Stimulated activated CD4-positive, alpha-beta T cell treated with anti-CD3 and anti-CD28 coated beads, Interleukin-2, amount 100 ng/mL, for 48 hours (primary cell): ENCODE results near the gene KNDC1.

Experiments used
- DNase-seq, 2 donors: peaks; one replicate each; pipeline ENCODE4 v3.0.0-alpha.2; 2020

The KNDC1 gene

DNA sequence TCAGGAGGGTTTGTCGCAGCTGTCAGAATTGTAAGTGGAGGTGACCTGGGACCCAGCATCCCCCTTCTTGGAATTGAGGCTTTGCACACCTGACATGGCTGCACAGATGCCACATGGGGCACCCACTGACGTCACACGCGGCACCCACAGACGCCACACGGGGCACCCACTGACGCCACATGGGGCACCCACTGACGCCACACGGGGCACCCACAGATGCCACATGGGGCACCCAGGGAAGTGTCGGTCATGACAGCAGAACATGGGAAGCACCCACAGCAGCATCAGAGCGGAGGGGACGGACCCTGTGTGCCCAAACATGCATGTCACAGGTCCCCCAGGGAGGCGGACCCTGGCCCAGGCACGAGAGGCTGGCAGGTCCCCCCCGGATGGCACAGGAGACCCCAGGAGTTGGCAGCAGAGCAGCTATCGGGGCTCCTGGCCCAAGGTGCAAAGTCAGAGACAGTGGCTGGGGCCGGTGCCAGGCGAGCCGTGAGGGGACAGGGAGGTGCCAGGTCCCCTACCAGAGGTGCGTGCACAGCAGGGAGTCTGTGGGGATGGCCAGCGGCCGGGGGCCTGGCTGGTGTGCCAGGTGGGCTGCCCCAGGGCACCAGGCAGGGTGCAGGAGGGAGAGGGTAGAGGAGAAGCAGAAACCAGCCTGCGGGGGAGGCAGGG, 21.1 kb downstream of the KNDC1 start:
- DNase-seq: no peak

DNA sequence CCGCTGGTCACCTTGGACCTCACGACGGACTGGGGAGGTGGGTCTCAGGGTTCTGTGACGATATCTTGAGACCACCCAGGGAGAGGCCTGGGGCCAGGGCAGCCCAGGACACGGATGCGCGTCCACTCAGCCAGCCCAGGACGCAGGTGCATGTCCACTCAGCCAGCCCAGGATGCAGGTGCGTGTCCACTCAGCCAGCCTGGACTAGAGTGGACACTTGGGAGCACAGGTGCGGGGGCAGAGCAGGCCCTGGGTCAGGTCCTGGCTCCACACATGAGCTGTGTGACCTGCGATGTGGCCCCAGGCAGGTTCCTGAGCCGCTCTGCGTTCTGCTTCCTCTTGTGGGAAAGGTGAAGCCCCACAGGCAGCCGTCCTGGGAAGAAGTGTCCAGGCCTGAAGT, 22.2 kb downstream of the KNDC1 start:
- DNase-seq: no peak

DNA sequence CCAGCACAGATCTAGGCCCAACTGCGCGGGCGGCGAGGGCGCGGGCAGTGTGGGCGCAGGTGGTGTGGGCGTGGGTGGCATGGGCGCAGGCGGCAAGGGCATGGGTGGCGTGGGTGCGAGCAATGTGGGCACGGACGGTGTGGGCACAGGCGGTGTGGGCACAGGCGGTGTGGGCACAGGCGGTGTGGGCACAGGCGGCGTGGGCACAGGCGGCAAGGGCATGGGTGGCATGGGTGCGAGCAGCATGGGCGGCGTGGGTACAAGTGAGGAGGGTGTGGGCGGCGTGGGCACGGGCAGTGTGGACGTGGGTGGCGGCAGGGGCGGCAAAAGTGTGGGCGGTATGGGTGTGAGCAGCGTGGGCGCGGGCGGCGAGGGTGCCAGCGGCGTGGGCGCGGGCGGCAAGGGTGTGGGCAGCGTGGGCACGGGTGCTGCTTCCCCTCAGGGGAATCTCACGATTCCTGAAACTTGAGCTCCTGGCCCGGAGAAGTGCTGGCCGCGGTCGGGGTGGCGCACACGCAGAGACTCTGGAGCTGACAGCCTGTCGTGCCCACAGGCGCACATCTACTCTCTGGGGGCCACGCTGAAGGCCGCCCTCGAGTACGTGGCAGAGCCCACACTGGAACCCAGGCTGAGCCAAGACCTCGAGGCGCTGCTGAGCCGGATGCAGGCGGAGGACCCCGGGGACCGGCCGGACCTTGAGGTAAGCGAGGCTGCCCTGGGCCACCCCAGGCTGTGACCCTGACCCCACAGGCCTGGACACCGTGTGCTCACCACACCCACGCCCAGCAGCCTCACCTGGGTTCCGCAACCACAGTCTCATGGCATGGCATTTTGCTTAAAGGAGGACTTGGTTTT, 23.0 kb downstream of the KNDC1 start:
- no peak for DNase-seq

DNA sequence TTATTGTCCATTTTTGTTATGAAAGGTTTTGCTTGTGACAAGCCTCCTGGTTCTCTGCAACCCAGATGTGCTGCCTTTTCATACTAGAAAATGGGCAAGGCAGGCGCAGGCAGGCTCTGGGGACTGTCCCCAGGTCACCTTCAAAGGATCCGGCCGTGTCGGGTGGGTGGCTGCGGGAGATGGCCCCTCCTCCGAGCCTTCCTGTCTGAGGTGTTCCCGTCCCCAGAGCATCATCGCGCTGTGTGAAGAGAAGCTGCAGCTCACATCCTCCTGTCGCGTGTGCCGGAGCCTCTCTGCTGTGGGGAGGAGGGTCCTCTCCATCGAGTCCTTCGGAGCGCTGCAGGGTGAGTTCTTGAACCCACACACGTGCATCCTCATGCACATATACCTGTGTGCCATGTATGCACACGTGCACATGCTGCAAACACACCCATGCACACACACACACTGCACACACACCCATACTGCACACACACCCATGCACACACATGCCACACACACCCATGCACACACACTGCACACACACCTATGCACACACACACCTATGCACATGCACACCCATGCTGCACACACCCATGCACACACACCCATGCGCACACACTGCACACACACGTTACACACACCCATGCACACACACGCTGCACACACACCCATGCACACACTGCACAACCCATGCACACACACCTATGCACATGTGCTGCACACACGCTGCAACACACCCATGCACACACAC, 23.8 kb downstream of the KNDC1 start:
- no peak for DNase-seq

DNA sequence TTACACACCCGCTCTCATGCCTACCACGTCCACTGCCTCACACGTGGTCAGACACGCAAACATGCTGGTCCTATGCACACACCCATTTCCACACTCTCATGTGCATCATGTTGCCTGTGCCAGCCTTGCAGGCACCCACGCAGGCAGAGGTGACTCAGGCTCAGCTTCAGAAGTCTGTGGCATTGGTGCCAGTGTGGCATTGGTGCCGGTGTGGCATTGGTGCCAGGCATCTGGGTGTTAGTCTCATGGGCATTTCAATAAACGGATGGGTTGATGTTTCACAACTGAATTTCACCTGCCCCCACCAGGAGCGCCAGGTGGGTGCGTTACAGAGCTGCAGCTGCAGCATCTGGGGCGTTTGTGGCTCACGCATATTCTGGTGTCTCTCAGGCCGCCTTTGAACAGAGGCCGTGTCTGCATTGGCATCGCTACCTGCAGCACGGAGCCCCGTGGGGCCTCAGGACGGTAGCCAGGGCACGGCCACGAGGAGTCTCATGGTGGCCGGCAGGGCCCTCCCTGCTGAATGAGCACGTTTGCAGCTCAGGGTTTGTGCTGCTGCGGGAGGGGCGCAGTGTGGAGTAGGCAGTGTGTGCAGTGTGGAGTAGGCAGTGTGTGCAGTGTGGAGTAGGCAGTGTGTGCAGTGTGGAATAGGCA, 24.7 kb downstream of the KNDC1 start:
- DNase-seq: no peak

DNA sequence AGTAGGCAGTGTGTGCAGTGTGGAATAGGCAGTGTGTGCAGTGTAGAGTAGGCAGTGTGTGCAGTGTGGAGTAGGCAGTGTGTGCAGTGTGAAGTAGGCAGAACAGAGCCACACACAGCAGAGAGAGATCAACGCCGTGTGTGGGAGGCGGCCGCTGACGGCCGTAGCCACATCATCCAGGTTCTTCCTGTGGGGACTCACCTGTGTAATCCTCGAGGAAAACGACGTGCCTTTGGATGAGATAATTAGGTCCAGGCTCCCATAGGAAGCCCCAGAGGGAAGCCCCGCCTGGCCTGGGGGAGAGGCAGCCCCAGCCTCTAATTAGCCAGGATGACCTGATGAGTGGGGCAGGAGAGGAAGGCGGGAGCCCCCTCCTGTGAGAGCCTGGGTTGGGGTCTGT, 25.4 kb downstream of the KNDC1 start:
- no peak for DNase-seq

DNA sequence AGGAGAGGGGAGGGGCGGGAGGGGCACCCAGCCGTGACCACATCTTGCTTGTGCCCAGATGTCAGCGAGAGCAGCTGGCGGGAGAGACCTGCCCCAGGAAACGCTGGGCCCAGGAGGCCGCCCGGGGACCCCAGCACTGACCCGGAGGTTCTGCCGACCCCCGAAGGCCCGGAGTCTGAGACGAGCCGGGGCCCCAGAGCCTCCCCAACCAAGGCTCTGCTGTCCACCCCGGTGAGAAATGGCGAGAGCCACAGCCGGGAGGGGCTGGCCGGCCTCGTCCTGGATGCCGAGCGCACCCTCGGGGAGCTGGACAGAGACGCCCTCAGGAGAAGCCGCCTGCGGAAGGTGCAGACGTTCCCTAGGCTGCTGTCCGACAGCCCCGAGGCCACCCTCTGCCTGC, 25.9 kb downstream of the KNDC1 start:
- DNase-seq: no peak

DNA sequence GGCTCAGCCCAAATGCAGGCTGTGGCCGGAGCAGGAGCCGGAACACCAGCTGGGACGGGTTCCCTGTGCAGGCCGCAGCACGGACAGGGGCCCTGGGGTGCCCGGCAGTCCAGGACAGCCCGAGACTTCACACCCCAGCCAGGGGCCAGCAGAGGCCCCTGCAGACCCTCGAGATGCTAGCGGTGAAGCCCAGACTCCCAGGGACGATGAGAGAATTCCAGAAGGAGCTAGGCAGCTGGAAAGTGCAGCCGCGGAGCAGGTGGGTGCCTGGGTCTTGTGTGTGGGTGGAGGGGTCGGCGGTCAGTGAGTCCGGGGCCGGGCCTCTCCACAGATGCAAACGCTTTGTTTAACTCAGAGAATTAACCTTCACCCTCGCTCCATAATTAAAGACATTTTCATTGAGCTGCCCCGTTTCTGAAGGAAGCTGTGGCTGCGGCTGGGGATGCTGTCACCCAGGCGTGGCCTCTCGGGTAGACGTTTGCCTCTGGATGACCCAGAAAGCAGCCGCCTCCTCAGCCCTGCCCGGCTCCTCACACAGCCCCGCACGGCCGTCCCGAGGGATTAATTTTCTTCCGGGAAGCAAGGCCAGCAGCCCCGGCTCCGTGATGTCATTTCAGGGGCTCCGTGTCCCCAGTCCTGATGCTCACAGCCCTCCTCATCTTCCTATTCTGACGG, 26.5 kb downstream of the KNDC1 start:
- no peak for DNase-seq

DNA sequence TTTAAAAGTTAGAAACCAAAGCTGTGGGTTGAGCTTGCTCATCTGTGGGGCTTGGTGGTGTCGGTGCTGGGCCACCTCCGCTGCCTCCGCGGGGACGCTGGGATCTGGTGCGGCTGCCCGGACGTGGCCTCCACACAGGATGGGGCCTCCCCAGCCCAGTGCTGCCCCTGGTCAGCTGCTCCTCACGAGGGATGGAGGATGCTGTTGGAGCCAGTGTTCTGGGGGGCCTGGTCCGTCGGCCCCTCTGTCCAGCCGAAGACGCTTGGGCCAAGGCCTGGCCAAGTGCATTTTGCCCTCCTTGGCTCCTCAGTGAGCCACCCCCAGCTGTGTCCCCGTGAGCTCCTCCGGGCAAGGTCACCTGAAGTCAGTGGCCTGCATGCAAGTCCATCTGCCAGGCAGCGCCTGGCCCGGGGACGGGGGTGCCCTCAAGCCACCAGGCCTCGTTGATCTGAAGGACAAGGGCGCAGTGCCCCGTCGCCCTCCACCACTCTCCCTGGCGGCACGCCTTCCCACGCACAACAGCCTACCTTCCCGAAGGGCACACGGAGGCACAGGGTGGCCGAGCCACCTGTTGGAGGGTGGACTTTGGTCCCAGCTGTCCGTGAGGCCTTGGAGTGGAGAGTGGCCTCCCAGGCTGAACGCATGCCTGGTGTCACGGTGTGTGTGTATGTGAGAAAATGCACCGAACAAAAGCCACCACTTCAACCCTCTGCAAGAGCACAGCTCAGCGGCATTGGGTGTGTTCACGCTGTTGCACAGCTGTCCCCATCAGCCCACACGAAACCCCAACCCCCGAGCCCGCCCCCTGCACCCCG, 27.3 kb downstream of the KNDC1 start:
- no peak for DNase-seq

DNA sequence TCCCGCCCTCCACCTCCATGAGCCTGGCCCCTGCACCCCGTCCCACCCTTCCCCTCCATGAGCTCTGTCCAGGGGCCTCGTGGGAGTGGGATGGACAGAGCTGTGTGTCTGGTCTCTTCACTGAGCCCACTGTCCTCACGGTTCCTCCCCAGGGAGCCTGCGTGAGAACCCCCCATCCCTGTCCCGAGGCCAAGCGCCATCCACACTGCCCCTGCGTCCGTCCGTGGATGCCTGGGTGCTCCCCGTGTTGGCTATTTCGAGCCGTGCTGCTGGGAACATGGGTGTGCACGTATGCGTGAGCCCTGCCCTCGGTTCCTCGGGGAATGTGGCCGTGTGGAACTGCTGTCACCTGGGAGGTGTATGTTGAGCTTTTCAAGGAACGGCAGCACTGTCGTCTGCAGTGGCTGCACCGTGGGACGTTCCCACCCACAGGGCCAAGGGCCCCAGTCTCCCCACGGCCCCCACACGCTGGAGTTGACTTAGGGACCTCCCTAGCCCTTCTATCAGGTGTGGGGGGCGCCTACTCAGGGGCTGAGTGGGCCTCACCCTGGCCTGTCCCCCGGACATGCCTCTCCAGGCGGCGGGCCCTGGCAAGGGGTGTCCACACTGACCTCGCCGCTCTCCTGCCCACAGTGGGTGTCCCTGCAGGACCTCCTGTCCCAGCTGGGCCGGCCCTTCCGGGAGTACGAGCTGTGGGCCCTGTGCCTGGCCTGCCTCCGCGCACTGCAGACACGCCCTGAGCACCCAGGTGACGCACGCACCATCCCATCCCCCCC, 28.1 kb downstream of the KNDC1 start:
- no peak for DNase-seq

DNA sequence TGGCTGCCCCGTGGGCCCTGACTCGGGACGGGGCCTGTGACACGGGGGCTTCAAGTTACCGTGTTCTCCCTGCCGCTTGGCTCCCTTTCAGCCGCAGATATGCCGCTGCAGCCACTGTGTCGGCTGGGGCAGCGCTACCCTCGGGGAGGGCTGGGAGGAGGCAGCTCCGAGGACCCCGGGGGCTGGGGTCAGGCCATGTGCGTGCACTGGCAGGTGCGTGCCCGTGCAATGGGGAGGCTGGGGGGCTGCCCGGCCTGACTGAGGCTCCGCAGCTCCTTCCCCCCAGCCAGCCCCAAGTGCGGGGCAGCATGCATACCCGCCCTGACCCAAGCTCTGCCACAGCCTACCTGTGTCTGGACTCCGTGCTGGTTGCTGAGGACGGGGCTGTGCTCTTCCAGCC, 29.2 kb downstream of the KNDC1 start:
- no peak for DNase-seq

DNA sequence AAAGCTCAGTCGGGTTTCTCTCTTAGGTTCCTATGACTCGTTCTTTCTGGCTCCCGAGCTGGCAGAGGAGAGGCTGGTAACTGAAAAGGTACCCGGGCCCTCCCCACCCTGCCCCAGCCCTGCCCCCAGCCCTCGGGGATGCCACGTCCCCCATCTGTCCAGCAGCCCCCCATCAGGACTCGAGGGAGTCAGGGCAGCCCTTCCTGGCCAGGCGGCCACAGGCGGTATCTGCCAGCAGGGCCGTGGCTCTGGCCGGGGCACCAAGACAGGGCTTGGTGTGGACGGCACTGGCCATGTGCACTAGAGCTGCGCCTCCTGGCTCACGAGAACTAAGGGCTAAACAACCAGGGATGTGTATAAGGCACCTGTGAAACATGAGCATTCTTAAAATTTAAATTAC, 29.7 kb downstream of the KNDC1 start:
- DNase-seq: no peak

DNA sequence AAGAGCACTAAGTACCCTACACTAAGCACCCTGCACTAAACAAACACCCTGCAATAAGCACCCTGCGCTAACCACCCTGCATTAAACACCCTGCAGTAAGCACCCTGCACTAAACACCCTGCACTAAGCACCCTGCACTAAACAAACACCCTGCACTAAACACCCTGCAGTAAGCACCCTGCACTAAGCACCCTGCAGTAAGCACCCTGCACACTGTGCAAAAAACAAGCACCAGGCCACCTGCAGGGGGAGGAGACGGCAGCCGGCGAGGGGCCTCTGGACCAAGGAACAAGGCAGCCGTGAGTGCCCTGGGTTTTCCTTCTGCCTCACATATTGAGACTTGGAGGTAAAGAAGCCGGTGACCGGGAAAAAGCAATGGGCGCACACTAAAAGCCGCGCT, 30.2 kb downstream of the KNDC1 start:
- DNase-seq: no peak

DNA sequence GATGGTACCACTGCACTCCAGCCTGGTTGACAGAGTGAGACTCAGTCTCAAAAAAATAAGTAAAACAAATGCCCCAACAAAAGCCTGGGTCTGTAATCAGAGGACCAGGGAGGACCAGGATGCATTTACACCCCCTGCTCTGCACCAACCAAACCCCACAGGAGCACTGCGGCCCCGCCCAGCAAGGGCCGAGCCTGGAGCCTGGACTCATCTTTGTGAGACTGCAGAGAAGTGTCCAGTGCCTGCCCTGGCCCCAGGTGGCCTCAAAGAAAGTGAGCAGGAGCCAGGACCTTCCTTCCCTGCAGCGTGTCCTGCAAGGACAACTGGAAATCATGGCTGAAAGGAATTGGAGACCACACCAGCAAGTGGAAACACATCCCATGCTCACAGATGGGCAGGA, 31.6 kb downstream of the KNDC1 start:
- DNase-seq: no peak

DNA sequence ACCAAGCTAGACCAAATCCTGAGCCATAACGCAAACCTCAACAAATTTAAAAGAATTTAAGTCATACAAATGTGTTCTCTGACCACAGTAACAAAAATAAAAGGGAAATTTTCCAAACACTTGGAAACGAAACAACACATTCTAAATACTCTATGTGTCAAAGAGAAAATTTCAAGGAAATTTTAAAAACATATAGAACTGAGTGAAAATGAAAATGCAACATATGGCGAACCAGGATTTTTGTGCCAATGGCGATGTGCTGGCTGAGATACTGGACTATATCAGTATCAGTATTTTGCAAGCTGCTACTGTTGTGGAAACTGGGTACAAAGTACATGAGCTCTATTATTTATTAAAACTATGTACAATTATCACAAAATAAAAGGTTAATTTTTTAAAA, 34.1 kb downstream of the KNDC1 start:
- no peak for DNase-seq

DNA sequence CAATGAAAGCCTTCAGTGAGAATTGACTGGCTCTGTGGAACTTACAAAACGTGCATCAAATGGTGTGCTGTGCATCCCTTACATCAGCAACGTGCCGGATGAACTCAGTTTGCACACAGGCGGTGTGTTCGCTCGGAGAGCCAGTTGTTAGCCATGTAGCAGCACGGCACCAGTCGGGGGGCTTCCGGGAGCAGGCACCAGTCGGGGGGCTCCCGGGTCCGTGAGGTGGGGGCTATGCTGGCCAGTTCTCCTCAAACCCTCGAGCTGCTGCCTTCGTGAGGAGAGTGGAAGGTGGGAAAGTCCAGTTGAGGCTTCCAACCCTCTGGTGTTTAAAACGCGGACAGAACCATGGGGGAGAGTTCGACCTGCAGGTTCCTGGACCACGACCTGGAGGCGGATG, 35.1 kb downstream of the KNDC1 start:
- DNase-seq: no peak

DNA sequence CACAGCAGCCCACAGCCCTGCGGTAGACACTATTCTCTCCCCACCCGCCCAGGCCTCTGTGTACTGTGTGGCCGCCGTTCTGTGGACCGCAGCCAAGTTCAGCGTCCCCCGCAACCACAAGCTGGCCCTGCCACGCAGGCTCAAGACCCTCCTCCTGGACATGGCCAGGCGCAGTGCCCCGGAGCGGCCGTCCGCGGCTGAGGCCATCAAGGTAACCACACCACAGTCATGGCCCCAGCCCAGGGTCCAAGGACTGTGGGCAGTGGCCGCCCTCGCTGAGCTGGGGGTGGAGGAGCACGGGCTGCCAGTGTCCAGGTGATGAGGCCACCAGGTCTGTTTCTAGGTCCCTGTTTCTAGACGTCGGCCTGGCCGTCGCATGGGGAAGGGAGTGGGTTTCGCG, 35.6 kb downstream of the KNDC1 start:
- DNase-seq: no peak

DNA sequence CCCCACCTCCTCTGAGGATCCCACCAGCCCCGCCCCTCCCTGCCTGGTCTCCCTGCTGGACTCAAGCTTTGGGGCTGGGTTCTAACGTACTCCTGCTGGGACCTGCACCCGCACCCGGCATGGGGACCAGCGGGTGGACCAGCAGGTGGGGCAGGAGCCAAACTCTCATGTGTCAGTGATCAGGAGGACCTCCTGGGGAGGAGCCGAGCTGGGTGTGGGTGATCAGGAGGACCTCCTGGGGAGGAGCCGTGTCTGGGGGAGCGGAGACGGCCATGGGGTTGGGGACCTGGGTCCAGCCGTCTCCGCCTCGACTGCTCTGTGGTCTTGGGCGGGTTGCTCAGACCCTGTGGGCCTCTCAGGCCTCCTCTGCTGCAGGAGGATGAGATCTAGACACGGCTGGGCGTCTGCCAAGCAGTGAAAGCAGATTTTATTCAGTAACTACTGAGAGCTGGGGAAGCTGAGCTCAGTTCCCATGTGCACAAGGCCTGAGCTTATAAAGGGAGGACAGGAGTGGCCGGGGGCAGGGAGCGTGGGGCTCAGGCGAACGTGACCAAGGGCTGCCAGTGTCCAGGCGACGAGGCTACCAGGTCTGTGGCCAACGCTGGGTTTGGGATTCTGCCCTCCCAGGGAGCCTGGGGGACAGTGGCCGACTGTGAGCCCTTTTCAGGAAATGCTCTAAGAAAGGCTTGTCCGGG, 36.3 kb downstream of the KNDC1 start:
- no peak for DNase-seq

DNA sequence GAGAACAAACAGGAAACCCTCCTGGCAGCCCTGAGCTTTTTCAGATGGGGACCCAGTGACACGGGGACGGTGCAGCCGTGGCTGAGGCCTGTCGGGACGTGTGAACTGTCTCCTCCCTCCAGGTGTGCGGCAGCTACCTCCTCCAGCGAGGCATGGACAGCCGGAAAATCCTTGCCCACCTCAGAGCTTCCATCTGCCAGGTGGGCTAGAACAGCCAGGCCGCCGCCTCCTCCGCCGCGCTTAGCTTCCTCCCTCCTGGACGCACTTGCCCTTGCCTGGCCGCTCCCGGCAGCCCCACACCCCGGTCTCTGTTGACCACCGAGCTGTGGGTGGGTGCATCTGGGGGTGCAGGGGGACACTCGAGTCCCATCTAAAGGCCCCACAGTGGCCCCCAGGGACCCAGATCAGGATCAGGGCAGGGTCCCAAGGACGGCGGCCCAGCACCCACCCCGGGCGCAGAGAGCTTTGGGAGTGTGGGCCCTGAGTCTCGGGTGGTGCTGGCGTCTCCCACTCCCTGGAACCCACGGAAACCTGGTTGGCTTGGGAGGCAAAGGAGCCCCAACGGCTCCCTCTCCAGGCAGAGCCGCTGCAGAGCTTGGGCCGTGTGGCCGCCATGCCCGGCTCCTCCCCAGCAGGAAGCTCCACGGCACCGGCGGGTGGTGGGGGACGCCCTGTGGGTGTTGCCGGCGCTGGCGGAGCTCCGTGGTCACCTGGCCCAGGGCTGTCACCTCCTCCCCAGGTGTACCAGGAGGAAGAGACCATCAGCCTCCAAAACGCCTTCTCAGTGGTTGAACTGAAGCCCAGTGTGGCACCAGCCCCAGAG, 37.1 kb downstream of the KNDC1 start:
- no peak for DNase-seq

DNA sequence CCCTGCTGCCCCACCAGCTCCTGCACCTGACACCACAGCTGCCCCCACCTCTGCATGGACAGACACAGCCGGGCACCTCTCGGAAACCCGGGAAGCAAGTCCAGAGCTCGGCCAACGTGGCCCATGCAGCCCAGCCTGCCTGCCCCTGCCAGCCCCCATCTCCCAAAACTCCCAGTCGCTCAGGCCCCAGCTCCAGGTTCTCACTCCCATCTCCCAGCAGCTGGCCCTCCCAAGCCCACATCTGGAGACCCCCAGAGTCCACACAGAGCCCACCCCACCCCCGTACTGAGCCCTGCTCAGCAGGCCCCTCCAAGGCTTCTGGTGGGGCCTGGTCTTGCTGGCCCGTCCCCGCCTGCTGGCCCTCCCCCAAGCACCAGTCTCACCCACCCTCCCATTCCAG, 37.8 kb downstream of the KNDC1 start:
- no peak for DNase-seq
